GM21529 (cell line): ENCODE results near the gene STK32C.
"Not testable (repeated sequence)": the region's sequence is repeated elsewhere in the genome, so short reads cannot be mapped to it uniquely, and the experiment has no call there.

Experiments
- ATAC-seq: cut with Tn5 transposase; IDR thresholded peaks from one replicate; pipeline ENCODE4 v1.9.1; 2021; ENCODE audit not compliant: unreplicated experiment

The STK32C gene

GRCh38 chr10:132269266-132270230 is 38.2 kb downstream of the STK32C start:
- ATAC-seq = no peak

DNA sequence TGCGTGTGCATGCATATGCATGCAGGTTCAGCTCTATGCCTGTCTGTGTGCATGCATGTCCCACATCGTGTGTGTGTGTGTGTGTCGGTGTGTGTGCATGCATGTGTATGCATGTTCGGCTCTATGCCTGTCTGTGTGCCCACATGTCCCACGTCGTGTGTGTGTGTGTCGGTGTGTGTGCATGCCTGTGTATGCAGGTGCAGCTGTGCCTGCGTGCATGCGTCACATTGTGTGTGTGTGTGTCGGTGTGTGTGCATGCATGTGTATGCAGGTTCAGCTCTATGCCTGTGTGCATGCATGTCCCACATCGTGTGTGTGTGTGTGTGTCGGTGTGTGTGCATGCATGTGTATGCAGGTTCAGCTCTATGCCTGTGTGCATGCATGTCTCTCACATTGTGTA is 39.8 kb downstream of the STK32C start:
- ATAC-seq = not testable (repeated sequence)

- ATAC-seq = no peak
Observed at GRCh38 chr10:132266594-132267161, 41.1 kb downstream of the STK32C start.

GRCh38 chr10:132265890-132266496 is 41.8 kb downstream of the STK32C start:
- ATAC-seq = no peak

DNA sequence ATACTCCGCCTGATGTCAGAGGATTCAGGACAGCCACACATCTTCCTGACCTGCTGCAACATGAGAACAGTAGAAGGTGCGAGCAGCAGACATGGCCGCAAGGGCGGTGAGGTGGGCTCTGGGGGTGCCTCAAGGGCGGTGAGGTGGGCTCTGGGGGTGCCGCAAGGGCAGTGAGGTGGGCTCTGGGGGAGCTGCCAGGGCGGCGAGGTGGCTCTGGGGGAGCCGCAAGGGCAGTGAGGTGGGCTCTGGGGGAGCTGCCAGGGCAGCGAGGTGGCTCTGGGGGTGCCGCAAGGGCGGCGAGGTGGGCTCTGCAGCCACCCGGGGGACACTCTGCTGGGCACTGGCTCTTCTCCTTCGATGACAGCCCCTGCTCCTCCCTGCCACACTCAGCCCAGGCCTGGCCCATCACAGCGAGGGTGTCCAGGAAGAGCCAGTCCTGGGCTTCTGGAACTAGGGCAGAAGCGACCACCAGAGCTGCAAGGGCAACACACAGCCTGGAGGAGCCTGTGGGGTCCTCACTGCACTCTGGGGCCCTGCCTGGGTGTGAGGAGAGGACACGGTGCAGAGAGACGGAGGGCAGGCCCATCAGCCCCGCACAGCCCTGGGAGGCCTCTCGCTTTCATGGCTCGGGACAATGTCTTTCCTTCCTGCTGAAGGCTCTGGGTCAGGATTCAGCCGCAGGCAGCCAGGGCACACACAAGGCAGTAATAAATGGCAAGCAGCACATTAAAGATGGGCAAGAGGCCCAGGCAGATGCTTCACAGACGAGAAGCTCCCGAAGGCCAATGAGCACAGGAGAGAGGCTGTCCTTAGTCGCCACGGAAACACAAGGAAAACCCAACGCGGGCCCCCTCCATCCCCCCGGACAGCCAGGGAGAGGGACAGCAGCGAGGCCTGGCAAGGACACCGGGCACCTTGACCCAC is 42.5 kb downstream of the STK32C start:
- ATAC-seq = no peak

- ATAC-seq = no peak
Observed at GRCh38 chr10:132264306-132264950, 43.3 kb downstream of the STK32C start.

DNA sequence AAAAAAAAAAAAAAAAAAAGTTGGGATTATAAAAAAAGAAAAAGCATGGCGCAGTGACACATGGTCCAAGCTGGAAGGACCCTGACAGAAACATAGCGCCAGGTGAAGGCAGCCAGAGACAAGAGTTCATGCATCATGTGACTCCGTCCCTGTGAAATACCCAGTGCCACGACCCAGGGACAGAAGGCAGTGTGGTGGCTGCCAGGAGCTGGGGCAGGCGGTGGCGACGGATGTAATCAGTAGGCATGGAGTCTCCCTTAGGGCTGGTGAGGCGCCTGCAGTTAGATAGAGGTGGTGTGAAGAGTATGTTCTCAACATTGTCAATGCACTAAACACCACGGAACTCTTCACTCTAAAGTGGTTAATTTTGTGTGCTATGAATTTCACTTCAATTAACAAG is 43.9 kb downstream of the STK32C start:
- no peak for ATAC-seq

DNA sequence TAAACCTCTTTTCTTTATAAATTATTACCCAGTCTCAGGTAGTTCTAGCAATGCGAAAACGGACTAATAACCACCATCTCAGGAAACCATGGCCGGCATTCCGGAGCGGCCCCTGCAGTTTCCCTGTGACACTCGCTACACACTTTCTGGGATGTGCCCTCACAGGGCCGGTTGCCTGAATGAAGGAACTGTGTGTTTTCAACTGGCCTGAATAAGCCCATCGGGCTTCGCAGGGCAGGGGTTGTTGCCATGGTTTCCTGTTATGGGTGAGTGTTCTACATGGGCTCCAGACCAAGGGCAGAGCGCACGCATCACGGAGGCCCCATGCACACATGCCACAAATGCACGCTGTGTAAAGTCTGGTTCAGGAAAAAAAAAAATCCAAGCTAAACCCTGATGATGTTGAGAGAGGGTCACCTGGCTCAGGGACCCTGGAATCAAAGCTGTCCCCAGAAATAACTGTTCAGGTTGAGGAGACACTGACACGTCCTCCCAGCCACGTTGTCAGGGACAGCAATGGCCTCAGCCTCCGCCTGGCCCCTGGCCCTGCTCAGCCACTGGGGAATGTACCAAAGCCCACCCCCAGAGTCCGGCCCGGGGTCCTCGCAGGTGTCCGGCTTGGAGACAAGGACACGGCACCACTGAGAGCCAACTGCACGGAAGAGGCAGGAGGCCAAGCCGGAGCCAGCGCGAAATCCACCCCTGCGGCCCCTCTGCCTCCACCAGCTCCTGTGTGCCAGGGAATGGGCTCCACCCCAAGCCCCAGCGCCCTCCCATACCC is 47.9 kb downstream of the STK32C start:
- no peak for ATAC-seq

DNA sequence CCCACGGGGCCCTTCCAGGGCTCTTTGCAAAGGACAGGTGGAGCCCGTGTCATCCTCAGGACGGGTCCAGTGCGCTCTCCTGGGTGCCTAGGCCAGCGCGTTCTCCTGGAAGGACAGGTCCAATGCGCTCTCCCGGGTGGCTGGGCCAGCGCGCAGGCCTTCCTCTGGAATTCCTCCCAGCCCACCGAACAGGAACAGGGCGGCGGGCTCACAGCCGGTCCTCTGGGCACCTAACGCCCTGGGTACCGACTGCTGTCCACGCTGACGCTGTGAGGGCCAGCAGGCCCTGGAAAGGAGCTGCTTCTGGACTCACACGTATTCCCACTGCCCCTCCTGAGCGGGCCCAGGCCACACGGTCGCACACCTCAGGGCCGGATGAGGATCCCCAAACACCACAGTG is 49.3 kb downstream of the STK32C start:
- ATAC-seq = no peak

GRCh38 chr10:132257907-132258306 is 49.8 kb downstream of the STK32C start:
- ATAC-seq = no peak

GRCh38 chr10:132257271-132257670 is 50.5 kb downstream of the STK32C start:
- ATAC-seq = no peak

GRCh38 chr10:132256866-132257265 is 50.9 kb downstream of the STK32C start:
- no peak for ATAC-seq

- ATAC-seq = no peak
Observed at GRCh38 chr10:132255489-132256344, 52.0 kb downstream of the STK32C start.

DNA sequence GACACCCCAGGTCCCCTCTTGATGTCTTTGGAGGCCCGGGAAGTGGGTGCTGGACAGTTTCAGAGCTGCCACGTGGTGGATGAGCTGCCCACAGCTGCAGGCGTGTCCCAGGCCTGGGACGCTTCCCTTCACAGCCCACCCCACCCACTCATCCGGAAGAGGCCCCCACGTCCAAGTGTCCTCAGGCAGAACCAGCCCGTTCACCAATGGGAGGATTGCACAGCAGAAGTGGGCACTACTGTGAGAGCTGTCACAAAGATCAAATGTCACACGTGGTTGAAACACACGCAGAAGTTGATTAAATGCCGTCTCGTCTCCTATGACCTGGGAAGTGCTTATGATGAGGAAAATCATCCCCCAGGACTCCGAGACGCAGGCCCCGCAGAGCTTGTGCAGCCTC is 52.9 kb downstream of the STK32C start:
- no peak for ATAC-seq

GRCh38 chr10:132253092-132253687 is 54.6 kb downstream of the STK32C start:
- no peak for ATAC-seq

GRCh38 chr10:132252412-132252811 is 55.3 kb downstream of the STK32C start:
- no peak for ATAC-seq

GRCh38 chr10:132251928-132252327 is 55.8 kb downstream of the STK32C start:
- no peak for ATAC-seq
